GM03348 (cell line): Measurements from ENCODE around the gene EGR4.
A peak's percentile ranks its signal among the peaks of the same experiment; 100 is the strongest.

Source experiments
- DNase-seq: peaks from one replicate; pipeline ENCODE4 v3.0.0; 2012; ENCODE audit warnings: low spot score

EGR4 gene

DNA sequence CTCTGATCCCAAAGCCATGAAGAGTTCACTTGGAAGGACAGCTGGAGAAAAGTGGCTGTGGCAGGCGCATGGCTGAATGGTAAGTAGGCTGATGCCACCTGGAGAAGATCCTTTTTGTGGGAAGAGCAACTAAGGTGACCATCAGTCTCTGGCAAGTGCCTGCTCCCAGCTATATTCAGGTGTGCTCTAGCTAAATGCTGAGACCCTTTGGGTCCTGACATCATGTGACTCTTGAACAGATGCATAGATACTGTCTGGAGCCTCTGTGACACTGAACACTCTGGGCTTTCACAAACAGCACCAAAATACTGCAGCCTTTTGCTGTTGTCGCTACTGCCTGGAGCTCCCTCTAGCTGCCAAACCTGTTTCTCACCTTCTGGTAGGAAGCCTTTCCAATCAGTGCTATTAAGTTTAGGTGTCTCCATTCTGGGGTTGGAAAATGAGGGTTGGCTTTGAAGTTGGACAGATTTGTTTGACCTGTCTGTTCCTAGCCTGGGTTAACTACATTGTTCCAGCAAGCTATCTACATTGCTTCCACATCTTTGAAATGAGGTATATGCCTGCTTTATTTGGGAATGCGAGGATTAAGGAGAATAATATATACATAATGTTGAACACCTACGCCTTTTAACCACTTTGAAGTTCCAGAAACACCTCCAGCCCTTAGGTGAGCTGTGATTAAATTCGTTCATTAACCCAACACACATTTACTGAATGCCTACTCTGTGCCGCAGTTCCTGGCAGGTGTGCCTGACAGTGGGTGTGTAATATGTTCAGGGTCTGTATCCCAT lies 3.1 kb downstream of the EGR4 start:
- no peak for DNase-seq

DNA sequence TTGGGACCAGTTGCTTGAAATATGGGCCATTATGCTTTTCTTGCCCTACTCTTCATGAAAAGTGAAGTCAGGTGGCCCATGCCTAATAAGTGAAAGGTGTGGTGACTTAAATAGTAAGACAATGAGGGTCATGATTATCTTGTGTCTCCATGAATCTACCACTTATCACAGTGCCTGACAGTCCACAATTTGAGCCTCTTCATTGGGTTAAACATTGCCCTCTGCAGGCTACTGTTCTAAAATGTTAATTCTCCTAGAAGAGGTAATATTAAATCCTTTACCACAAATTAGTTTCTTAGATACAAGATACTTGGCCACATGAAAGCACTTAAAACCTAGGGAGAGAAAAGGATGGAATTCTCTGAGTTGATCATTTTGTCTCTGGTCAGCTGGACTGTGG lies 4.0 kb downstream of the EGR4 start:
- no peak for DNase-seq

GRCh38 chr2:73286134-73286655 lies 7.2 kb downstream of the EGR4 start:
- no peak for DNase-seq

DNA sequence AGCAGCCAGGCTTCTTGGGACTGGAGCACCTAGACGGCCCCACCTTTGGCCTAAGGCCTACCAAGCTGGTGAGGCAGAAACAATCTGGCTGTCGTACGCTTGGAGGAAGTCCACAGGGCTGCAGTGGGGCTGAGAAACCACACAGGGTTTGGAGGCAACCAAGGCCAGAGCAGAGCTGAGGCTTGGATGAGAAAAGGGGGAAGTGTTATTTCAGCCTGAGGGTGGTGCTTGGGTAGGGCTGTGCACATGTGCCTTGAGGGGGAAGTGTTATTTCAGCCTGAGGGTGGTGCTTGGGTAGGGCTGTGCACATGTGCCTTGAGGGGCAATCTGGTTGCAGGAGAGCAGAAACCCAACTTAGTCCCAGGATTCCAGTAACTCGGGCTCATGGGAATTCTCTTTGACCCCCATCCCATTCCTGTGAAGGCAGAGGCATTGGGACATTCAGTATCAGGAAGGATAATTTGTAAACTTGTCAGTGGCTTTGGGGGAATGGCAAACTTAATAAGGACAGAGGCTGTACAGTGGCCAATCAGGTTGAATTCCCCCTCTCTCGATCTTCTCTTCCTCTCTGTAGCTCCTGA lies 8.1 kb downstream of the EGR4 start:
- no peak for DNase-seq

DNA sequence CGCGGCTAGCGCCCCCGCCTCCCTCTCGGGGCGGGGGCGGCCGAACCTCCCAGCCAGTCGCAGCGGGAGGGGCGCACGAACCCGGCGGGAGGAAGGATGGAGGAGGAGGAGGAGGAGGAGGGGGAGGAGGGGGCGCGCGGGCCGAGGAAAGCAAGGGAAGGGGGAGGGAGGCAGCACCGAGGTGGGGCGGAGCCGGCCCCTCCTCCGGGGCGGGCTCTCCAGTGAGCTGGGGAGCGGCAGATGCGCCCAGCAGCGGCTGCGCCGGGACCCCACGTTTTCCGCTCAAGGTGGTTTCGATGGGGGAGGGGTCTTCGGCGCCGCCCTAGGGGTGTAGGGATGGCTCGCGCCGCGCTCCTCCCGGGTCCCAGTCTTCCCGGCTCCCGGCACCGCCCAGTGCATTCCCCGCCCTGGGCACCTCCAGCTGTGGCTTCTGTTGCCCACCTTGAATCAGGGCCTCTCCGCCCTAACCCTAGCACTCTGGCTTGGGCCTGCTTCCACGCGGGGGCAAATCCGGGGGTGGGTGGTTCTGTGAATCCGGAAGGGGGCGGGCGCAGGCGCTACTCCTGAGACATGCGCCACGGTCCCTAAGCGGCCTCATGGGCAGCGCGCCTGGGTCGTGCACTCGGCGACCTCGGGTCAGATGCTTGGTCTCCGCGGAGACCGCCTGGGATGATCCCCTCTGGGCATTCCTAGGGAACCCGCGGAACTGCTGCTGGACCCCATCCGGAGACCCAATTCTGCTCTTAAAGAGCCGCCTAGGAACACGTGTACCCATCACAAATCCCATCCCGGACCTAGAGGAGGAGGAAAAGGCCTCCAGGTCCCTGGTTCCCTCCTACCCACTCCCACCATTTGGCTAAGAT lies 8.8 kb downstream of the EGR4 start, which contains the start of gene FBXO41:
Gene FBXO41 (minus strand): TSS at position 183 of the 863 bp plus-strand sequence. CDS start 14,848 bp downstream, outside the sequence.
- peak; percentile 78 for DNase-seq

DNA sequence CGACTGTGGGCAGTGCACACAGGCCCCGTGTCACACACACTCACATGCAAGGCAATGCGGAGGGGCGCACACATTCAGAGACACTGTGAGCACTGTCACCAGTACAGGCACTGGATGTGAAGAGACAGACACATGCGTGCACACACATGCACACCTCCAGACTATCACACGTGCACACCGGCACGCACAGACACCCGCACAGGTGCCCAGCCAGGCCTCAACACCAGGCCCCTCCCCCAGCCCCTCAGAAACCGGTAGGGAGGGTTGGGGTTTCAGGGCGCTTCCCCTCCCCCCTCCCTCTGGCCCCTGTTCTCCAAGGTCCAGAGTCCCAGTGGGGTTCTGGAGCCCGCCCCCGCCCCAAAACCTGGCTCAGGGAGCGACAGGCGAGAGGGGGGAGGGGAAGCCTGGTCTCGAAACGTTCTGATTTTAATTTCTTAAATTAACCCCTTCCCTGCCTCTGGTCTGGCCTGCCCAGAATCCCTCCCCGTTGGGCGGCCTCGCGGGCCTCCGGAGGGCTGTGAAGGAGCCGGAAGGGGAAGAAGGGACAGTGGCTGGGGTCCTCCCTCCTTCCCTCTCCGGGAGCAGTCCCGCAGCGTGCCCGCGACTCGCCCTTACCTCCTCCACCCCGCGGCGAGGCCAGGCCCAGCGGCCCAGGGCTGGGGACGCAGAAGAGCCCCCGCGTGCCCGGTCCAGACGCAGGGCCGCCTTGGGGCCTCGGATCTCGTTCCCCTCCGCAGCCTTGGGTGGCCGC lies 9.6 kb downstream of the EGR4 start:
- DNase-seq: peak; percentile 32

- no peak for DNase-seq
Measured at GRCh38 chr2:73282924-73283544, 10.3 kb downstream of the EGR4 start.

DNA sequence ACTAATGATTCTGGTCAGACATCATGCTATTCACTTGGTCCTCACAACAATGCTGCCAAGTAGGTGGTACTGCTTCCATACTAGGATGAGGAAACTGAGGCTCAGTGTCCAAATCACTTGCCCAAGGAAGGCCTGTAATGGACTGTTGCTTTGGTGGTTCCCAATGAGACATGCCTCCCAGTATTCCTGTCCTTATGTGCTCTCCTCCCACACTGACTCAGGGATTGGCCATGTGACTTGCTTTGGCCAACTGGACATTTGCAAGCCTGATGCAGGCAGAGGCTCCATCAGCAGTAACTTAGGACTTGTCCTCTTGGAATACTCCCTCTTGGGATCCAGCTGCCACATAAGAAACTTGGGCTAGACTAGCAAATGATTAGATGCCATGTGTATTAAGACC lies 12.1 kb downstream of the EGR4 start:
- DNase-seq: no peak

- no peak for DNase-seq
Measured at GRCh38 chr2:73279852-73280251, 13.5 kb downstream of the EGR4 start.

- no peak for DNase-seq
Measured at GRCh38 chr2:73272270-73272669, 21.1 kb downstream of the EGR4 start.

- DNase-seq: no peak
Measured at GRCh38 chr2:73269686-73270465, 23.5 kb downstream of the EGR4 start.

GRCh38 chr2:73268830-73269685 lies 24.3 kb downstream of the EGR4 start:
- DNase-seq: peak; percentile 46

DNA sequence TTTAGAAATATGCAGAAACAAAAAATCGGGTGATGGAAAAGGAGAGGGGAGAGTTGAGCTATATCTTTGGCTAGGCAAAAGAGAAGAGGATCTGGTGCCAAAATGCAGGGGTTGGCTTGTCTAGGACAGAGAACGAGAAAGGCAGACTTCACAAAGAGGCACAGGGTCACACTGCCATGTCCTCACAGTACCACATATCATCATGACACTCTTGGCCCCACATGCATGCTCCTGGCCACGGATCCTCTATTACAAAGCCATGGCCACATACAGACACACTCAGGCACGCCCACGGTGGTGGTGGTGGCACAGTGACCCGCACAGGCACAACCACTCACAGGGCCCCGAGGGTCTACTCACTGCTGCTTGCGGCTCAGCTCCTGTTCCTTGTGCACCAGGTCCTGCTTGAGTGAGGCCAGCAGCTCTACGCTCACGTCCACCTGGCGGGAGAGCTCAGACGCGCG lies 24.9 kb downstream of the EGR4 start:
- DNase-seq: no peak

DNA sequence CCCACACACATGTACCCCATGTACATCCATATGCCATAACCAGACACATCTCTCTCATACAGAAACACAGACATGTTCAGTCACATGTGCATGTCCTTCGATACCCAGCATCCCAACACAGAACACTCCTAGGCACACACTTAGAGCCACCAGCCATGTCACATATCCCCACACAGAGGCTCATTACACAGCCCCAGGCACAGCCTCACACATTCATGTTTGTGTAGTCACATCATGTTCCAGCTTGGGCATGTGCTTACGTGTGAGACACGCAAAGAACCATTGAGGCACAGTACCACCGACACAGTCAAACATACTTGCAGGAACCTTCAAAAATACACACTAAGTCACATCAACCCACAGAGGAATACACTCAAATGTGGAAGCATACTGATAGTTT lies 26.3 kb downstream of the EGR4 start:
- no peak for DNase-seq

DNA sequence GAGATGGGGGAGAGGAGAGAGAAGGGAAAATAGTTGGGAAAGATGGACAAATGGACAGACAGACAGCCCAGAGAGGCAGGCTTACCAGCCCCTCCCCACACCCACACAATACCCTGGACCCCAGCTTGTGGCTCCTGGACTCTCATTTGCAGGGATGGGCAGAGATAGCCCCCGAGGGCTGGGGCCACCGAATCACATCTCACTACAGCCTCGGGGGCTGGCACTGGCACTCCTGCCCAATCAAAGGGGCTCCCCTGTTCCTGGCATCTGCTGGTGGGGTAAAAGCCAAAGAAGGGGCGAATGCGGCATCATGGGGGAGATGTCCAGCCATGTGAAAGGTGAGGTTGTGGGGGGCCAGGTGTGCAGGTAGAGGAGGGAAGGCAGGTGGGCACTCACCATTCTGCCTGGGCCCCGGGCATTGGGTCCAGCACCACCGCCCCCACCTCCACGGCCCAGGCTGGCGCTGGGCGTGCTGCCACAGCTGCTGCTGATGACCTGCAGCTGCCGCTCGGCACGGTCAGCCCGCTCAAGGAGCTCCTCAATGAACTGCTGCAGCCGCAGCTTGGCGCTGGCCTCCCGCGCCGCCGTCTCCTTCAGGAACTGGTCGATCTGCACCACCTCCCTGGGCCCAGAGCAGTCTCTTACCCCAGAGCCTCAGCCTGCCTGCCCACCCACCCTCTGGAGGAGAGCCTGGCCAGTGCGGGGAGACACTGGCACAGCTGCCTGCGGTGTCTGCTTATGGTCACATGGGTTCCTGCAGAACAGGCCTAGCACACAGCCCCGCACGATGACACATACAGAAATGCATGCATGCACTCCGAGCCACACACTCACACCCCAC lies 27.1 kb downstream of the EGR4 start:
- no peak for DNase-seq

DNA sequence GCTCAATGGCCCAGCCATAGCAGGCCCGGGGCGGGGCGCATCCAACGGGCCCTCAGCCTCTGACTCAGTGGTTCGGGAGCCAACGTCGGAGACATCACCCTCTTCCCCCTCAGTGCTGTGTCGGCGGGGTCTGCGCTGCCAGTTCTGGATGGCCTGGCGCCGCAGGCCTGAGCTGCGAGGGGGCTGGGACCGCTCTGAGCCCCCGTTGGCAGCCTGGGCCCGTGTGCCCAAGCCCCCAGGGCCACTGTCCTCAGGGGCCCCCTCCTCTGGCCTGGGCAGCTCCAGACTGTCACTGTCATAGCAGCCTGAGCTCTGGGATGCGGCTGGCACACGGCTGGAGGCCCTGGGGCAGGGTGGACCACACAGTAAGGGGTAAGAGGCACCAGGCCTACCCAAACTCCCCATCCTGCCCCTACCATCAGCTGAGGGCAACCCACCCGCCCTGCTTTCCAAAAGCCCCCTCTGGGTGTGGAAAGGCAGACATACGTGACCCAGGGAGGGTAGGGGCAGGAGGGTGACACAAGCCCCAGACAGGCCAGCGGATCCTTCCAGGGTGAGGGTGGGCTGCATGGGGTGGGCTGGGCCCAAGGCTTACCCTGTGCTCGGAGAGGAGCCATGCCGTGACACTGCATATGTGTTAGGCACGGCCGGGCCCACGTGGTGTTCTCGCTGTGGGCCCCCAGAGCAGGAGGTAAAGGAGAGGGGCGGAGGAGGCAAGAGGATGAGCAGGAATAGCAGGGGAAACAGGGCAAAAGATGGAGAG lies 27.9 kb downstream of the EGR4 start:
- no peak for DNase-seq

GRCh38 chr2:73264783-73265182 lies 28.6 kb downstream of the EGR4 start:
- DNase-seq: no peak

- DNase-seq: no peak
Measured at GRCh38 chr2:73264332-73264606, 29.1 kb downstream of the EGR4 start.
